ENCODE measurements around the gene ABTB2.

Gene ABTB2

DNA sequence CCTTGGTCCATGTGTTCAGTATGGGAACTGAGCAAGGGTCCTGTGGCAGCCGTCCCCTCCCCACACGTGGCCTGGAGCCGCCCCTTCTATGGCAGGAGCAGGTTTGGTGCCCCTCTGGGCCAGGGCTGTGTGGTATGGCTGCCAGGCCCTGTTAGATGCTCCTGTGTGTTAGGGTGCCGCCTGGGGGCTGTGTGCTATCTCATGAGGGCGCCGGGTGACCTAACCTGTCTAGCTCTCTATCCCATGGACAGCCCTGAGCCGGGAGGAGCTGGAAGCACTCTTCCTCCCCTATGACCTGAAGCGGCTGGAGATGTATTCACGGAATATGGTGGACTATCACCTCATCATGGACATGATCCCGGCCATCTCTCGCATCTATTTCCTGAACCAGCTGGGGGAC lies 217.7 kb downstream of the ABTB2 start:
- in situ Hi-C loops (cut with MboI; ENCODE audit: low sequenced_read_pairs): no loop called here

DNA sequence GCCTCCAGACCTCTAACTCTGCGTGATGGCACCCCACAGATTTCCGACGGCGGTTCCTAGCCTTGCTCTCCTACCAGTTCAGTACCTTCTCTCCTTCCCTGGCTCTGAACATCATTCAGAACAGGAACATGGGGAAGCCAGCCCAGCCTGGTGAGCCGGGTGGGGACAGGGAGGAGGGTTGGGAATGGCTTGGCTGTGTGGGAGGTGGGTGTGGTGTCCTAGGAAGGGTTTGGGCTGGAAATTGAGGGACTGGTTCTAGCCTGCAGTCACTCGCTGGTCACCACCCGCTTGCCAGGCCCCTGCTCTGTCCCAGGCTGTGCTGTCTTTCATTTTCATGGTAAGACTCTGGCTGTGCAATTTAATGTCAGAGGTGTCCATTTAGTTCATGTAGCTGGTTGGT lies 218.5 kb downstream of the ABTB2 start:
- in situ Hi-C loops (cut with MboI; ENCODE audit: low sequenced_read_pairs): no loop called here

DNA sequence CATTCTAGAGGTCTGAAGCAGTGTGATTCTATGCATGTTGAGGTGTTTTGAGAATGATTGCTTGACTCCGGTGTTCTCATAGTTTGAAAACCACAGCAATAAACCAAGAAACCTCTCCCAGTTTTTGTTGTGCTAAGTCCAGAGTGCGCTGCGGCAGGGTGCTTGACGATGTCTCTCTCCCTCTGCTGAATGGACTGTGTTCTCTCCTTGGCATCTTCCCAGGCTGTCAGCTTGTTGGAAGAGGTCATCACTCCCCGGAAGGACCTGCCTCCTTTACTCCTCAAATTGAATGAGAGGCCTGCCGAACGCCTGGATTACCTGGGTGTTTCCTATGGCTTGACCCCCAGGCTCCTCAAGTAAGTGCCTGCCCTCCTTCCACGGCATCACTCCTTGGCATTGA lies 221.4 kb downstream of the ABTB2 start:
- in situ Hi-C loops (cut with MboI; ENCODE audit: low sequenced_read_pairs): no loop called here

DNA sequence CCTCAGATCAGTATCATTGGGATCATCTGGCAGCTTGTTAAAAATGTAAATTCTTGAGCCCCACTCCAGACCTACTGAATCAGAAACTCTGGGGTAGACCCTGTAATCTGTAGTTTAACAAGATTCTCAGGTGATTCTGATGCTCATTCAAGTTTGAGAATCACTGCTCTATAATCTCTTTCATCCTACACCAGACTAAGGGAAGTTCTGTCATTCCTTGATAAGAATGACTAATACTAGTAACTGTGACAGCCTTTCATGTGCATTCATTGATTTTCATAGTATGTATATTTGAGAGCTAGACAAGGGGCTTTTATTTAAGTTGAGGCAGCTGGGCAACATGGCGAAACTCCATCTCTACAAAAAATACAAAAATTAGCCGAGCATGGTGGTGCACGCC lies 222.4 kb downstream of the ABTB2 start:
- in situ Hi-C loops (cut with MboI; ENCODE audit: low sequenced_read_pairs): no loop called here

DNA sequence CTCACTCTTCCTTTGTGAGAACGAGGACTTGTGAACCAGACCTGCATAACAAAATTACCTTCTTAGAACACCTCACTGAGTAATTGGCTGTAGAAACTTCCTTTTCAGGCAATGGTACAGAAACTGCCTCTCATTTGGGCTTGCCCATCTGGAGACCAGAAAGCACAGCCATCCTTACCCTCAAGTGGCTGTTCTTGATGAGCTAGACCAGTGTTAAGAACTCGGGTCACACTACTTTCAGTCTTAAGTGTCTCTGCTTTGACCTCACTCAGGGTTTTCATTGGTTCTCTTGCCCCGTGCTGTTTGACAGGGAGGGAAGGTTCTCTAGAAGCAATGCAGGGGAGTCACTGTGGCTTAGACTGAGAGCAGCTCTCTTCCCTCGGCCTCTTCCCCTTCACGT lies 223.0 kb downstream of the ABTB2 start:
- in situ Hi-C loops (cut with MboI; ENCODE audit: low sequenced_read_pairs): no loop called here

DNA sequence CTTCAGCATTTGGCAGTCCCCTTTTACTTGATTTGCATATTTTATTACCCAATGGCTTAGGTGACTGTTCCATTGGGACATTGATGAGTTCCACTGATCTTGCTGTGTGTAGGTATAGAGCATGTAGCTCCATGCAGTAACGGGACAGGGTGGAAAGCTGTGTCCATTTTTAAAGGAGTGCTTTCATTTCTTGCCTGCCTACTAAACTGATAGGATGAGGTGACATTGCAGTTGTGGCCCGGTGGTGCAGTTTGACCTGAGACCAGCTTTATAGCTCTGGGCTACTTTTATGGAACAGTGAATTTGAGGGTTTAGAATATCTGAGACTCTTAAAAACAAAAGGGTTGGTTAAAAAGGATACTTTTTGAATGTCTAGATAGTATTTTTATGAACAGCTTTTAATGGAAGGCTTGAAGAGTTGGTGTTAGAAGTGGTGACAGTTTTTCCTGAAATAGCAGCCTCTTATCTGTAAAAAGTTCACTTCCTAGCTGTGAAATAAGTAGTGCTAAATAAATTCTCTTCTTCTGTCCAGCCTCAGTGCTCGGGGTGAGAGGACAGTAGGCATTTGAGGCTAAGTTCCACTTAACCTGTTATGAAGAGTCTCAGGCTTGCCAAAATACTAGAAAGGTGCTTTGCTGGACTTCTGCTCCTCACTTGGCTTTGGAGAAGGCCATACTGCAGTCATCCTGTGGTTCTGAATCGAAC lies 225.4 kb downstream of the ABTB2 start:
- in situ Hi-C loops (cut with MboI; ENCODE audit: low sequenced_read_pairs): no loop called here

DNA sequence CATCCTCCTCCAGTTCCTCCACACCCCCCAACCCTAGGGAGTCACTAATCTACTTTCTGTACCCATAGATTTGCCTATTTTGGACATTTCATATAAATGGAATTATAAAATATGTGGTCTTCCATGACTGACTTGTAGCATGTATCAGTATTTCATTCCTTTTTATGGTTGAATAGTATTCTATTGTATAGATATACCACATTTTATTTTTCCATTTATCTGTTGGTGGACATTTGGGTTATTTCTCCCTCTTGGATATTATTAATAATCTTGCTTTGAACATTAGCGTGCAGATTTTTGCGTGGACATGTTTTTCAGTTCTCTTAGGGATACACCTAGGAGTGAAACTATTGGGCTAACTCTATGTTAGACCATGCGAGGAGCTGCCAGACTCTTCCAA lies 229.0 kb downstream of the ABTB2 start:
- in situ Hi-C loops (cut with MboI; ENCODE audit: low sequenced_read_pairs): no loop called here

DNA sequence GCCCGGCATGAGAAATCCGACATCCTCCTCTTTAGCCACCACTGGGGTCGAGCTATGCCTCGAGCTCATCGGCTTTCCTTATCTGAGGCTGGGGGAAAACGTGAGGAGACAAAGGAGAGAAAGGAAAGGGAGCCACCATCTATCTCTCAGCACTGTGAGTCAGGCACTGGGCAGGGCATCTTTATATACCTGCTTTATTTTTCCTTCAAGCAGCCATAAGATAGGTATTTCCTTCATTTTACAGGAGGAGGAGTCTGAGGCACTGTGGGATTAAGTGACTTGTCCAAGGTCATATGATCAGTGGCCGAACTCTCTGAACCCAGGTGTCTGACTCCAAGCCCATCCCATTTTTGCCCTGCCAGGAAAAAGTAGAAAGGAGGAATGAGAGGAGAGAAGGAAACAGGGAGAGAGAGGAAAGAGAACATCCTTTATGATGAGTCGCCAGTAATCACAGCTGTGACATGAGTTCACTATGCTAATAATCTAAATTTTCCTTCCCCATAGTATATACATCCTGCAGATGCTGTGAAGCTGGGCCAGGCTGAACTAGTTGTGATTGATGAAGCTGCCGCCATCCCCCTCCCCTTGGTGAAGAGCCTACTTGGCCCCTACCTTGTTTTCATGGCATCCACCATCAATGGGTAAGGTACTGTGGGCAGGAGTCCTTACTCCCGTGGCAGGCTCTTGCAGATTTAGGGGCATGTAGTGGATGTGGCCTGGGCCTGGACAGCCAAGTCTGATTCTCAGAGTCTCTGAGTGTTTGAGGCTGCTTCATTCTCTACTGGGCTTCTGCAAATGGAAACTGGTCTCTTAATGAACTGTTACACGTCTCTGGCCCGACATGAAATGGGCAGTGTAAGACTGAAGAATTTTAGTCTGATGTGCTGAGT lies 230.6 kb downstream of the ABTB2 start:
- in situ Hi-C loops (cut with MboI; ENCODE audit: low sequenced_read_pairs): no loop called here

DNA sequence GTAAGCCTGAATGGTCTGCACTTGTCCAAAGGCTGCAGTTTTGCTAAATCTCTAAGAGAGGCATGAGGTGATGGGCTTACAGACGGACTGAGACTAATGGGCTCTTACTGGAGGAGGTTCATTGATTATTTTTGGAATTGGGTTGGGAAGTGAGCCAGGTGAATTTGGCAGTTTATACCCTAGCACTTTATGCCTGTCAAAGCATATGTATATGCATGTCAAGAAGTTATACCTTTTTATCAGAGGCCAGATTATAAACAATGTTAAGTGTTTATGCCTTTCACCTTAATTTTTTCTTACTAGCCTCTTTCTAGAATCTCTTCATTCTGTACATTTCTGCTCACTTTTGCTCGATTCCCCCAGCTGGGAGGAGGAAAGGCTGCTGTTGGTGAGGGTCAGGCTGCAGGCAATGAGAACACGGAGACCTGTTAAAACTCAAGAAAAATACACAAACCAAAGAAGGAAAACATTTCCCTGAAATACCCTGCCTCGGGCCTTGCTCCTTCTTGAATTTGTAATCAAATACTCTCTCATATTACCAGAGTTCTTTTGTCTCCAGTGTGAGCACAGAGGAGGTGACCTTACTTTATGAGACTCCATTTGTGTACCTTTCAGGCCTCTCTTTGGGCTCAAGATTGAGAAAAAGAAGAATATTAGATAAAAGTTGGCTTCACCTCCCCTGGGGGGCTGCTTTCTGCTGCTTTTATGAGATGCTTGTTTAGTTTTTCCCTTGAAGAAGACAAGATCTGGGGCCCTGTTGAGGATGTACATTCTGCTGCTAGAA lies 232.7 kb downstream of the ABTB2 start:
- in situ Hi-C loops (cut with MboI; ENCODE audit: low sequenced_read_pairs): no loop called here

DNA sequence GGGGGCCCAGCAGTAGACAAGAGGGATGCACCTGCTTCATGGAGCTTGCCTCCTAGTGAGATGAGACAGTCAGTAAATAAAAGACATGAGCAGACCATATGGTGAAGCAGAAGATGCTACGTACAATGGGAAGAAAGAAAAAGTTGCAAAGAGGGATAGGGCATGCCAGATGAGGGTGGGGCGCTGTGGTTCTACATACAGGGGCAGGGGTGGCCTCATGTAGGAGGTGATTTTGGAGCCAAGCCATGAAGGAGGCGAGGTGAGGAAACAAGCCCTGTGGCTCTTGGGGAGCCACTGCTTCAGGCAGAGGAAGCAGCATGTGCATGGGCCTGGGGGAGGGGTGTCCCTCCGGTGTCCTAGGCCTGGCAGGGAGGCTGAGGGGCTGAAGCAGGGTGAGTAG lies 237.2 kb downstream of the ABTB2 start:
- in situ Hi-C loops (cut with MboI; ENCODE audit: low sequenced_read_pairs): no loop called here

DNA sequence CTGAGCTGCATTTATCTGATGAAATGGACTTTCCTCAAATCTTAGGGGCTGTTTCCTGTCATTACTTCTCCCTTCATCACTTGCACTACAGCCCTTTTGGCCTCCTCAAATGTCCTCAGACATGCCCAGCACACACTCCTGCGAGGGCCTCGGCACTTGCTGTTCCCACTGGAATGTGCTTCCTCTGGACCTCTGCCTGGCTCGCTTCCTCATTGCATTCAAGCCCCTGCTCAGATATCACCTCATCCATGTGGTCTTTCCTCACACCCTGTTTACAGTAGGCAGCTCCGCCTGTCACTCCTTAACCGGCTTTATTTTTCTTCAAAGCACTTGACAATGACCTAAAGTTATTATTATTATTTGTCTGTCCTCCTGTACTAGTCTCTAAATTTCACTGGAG lies 243.3 kb downstream of the ABTB2 start:
- in situ Hi-C loops (cut with MboI; ENCODE audit: low sequenced_read_pairs): no loop called here

DNA sequence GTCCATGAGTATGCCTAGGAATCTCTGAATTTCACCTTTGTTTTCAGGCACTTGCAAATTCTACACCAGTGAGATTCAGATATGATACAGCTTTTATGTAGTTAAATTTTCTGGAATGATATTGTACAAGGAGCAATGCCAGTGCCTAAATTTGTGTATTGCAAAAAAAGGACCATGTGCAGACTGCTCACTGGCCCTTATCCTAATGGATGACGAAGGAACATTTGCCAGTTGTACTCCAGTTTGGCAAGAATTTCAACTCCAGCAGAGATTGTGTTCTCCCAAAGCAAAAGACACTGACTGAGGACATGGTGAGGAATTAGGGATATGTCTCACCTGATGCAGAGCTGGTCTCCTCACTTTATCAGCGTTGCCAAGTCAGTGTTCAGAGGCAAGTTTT lies 243.8 kb downstream of the ABTB2 start:
- in situ Hi-C loops (cut with MboI; ENCODE audit: low sequenced_read_pairs): no loop called here

DNA sequence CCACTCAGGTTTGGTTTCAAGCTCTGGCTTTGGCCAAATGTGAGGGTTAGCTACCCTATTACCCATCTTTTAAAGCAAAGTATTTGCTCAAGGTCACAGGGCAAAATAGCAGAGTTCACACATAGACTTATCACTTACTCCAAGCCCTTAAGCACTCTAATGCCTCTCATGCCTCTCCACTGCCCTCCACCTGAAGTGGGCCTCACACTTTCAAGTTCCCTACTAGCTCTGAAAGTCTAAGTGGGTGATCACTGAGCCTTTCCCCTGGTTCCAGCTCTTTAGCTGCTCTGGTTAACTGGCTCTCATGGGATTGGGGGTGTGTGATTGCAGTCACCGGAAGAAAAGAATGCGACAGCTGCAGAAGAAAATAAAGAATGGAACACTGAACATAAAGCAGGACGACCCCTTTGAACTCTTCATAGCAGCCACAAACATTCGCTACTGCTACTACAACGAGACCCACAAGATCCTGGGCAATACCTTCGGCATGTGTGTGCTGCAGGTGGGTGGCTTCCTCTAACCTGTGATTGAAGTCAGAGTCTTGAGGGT lies 246.0 kb downstream of the ABTB2 start:
- in situ Hi-C loops (cut with MboI; ENCODE audit: low sequenced_read_pairs): no loop called here

DNA sequence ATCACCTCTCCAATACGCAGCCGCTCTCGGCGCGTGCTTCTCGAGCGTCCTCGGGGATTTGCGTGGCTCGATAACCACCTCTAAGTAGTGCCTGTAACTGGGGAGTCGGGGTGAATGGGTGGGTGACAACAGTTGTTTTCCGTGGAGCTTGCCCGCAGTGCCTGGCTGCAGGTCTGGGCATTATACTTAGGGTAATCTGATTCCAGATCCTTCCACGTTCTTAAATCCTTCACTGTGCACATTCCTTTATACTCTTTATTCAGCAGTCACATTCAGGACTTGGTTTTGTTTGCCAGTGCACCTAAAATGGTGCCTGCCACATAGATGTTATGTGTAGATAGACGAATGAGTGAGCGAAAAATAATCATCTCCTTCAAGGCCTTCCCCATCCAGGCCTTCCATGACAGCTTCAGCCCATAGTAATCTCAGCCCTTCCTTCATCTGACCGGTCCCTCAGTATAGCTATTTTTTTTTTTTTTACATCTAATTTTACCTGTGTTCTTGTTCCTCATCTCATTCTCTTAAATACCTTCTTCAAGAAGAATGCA lies 251.8 kb downstream of the ABTB2 start:
- in situ Hi-C loops (cut with MboI; ENCODE audit: low sequenced_read_pairs): no loop called here

DNA sequence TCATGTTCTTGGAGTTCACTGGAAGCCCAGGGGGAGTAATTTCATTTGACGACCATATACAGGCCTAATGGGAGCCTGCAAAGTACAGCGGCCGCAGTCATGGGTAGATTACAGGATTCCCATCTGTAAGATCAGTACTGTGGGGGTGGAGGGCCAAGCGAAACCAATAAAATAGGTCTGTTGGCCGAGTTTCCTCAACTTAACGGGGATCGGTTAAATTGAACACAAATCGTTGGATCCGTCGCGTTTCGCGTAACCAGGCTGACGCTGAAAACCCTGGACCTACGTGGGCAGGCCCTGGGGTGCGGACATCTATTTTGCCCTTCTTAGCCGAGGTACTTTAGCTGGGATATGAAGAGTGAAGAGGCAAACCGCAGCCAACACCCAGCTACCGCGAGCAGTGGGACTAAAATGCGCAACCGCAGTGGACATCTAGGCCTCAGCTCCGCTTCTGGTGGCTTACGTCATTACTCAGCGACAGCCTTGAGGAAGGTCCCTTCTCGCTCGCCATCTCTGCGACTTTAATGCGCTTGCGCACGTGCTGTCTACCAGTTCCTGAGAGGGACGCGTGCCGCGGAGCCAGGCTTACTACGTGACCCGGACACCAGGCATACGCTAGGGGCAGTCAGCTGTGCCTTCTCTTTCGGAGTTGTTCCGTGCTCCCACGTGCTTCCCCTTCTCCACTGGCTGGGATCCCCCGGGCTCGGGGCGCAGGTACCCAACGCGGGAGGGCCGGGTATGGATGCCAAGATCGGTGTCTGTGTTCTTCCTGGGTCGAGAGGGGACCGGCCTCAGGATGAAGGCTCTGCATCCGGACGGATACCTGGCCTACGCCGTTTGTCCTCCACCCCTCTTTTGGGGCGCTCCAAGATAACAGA lies 252.5 kb downstream of the ABTB2 start, which contains the start of gene NAT10:
Gene NAT10, plus strand, starts transcription at position 551 of the 878 bp plus-strand sequence. CDS start 2,597 bp downstream, outside the sequence.
- in situ Hi-C loops (cut with MboI; ENCODE audit: low sequenced_read_pairs): no loop called here

DNA sequence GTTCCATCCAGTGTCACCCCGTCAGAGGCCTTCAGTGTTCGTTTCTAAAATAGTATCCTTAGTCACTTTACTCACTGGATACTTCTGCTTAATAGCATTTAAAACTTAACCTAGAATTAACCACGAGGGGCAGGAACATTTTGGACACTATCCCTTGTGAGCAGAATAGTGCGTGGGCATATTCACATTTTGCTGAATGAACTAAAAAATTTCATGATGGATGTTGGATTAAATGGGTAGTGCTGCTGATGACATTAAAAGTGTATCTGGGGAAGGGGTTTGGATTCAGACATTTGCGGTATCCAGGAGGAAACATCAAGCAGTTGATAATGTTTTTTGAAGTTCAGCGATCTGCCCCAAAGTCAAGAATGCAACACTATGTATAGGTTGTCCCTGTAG lies 253.1 kb downstream of the ABTB2 start:
- in situ Hi-C loops (cut with MboI; ENCODE audit: low sequenced_read_pairs): no loop called here

Measured in HL-60/S4 treated with phorbol 12-myristate 13-acetate at 8.2 ng/mL for 4 days and 3 days (cell line).